ENCODE results near the gene ADORA2B.
"Not testable (repeated sequence)": the region's sequence is repeated elsewhere in the genome, so short reads cannot be mapped to it uniquely, and the experiment has no call there.

ADORA2B gene

GRCh38 chr17:15944759-15945526 lies at the start of gene ADORA2B:
Gene ADORA2B, plus strand, starts transcription at chr17:15945130. Its CDS starts 119 bp downstream, at chr17:15945249.
- DNase-seq = peak; percentile 61

- no peak for DNase-seq
These were observed 48.7 kb upstream of the ADORA2B start for GRCh38 chr17:15896277-15896676.

- DNase-seq = no peak
These were observed 48.1 kb upstream of the ADORA2B start for GRCh38 chr17:15896834-15897233.

GRCh38 chr17:15899596-15899995 lies 45.3 kb upstream of the ADORA2B start:
- not testable (repeated sequence) for DNase-seq

- DNase-seq = no peak
These were observed 44.1 kb upstream of the ADORA2B start for GRCh38 chr17:15900871-15901270.

- DNase-seq = not testable (repeated sequence)
These were observed 39.7 kb upstream of the ADORA2B start for GRCh38 chr17:15905236-15905635.

GRCh38 chr17:15907290-15907689 lies 37.6 kb upstream of the ADORA2B start:
- no peak for DNase-seq

- no peak for DNase-seq
These were observed 36.6 kb upstream of the ADORA2B start for GRCh38 chr17:15908378-15908777.

GRCh38 chr17:15909481-15909991 lies 35.4 kb upstream of the ADORA2B start:
- DNase-seq = no peak

- no peak for DNase-seq
These were observed 34.1 kb upstream of the ADORA2B start for GRCh38 chr17:15910791-15911190.

- not testable (repeated sequence) for DNase-seq
These were observed 33.2 kb upstream of the ADORA2B start for GRCh38 chr17:15911701-15912100.

GRCh38 chr17:15912416-15912955 lies 32.4 kb upstream of the ADORA2B start:
- DNase-seq = no peak

GRCh38 chr17:15913826-15914225 lies 31.1 kb upstream of the ADORA2B start:
- DNase-seq = no peak

GRCh38 chr17:15914400-15915170 lies 30.3 kb upstream of the ADORA2B start:
- DNase-seq = peak; percentile 73

- DNase-seq = no peak
These were observed 29.0 kb upstream of the ADORA2B start for GRCh38 chr17:15915961-15916360.

GRCh38 chr17:15917021-15917437 lies 27.9 kb upstream of the ADORA2B start:
- no peak for DNase-seq

GRCh38 chr17:15917438-15918027 lies 27.4 kb upstream of the ADORA2B start:
- no peak for DNase-seq

GRCh38 chr17:15918261-15918660 lies 26.7 kb upstream of the ADORA2B start:
- DNase-seq = no peak

GRCh38 chr17:15918661-15919259 lies 26.2 kb upstream of the ADORA2B start:
- DNase-seq = no peak

GRCh38 chr17:15919466-15919865 lies 25.5 kb upstream of the ADORA2B start:
- DNase-seq = no peak

- no peak for DNase-seq
These were observed 24.1 kb upstream of the ADORA2B start for GRCh38 chr17:15920758-15921239.

- no peak for DNase-seq
These were observed 23.3 kb upstream of the ADORA2B start for GRCh38 chr17:15921640-15922039.

- no peak for DNase-seq
These were observed 22.3 kb upstream of the ADORA2B start for GRCh38 chr17:15922586-15922985.
